Epithelial cell of esophagus (primary cell): ENCODE data around the gene AAGAB.
"Not testable (repeated sequence)": the region's sequence is repeated elsewhere in the genome, so short reads cannot be mapped to it uniquely, and the experiment has no call there.

ENCODE experiments used
- DNase-seq: peaks from one replicate; pipeline ENCODE4 v3.0.0; 2010; ENCODE audit warnings: low read depth
- H3K4me3 ChIP-seq: 2 replicates; pipeline ENCODE4 v1.5.1; 2011; ENCODE audit warnings: mild to moderate bottlenecking, low read length, control low read depth
- CTCF ChIP-seq: IDR thresholded peaks from 2 replicates; pipeline ENCODE4 v1.5.1; 2011; ENCODE audit warnings: low read depth, mild to moderate bottlenecking, low read length, control low read depth, inconsistent platforms; ENCODE audit not compliant: insufficient read depth; ENCODE audit errors: missing control alignments

AAGAB gene

GRCh38 chr15:67266870-67267269, 12.4 kb upstream of the AAGAB start:
- TF ChIP-seq CTCF, result no peak
- no peak for DNase-seq
- no peak overlapping the region for H3K4me3 ChIP-seq

GRCh38 chr15:67259806-67260205, 5.3 kb upstream of the AAGAB start:
- no peak for TF ChIP-seq CTCF

GRCh38 chr15:67259379-67259778, 4.9 kb upstream of the AAGAB start:
- H3K4me3 ChIP-seq, result no peak overlapping the region
- TF ChIP-seq CTCF, result no peak
- no peak for DNase-seq

More at GRCh38 chr15:67259806-67260205, 5.3 kb upstream of the AAGAB start:
- no peak for DNase-seq
- no peak overlapping the region for H3K4me3 ChIP-seq

GRCh38 chr15:67258412-67258811, 4.0 kb upstream of the AAGAB start:
- DNase-seq, H3K4me3 ChIP-seq: not testable (repeated sequence)

- TF ChIP-seq CTCF, result no peak
- no peak for DNase-seq
- no peak overlapping the region for H3K4me3 ChIP-seq
Observed at GRCh38 chr15:67256051-67256450, 1.6 kb upstream of the AAGAB start.

GRCh38 chr15:67253549-67254237, 768 bp downstream of the AAGAB start:
- H3K4me3 ChIP-seq, result peak overlapping the region; percentile 91
- TF ChIP-seq CTCF, result no peak
- peak; percentile 34 for DNase-seq

GRCh38 chr15:67253101-67253500, 1.4 kb downstream of the AAGAB start:
- H3K4me3 ChIP-seq, result peak overlapping the region; percentile 91
- TF ChIP-seq CTCF, result no peak
- peak; percentile 16 for DNase-seq
